ENCODE results near the gene PSMB9.

Gene PSMB9

DNA sequence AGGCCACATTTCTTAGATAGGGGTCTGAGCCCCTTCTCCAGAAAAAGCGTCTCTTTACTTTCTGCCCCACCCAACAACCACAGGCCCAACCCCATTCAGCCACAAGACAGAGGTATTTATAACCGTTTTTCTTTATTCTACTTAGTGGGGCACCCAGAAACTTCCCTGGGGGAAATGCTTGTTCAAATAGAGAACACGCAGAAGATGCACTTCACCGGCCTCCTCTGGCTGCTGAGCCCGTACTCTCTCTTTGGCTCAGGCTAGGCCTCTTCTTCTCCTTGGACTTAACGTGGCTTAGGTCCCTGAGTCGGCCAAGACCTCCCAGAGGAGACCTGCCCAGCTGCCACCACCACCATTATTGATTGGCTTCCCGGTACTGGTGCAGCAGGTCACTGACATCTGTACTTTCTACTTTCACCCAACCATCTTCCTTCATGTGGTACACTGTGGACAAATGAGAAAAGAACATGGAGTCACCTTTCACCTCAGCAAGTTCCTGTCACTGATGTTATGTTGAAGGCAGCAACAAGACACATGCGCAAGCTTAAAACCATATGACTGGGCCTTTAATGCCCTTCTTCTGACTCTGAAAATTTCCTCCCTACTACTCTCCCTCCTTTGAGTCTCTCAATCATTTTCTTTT, 13.3 kb upstream of the PSMB9 start:
- DNase-seq: peak; percentile 26 to 70

- DNase-seq: no peak
These were observed 11.9 kb upstream of the PSMB9 start for GRCh38 chr6:32842021-32842650.

GRCh38 chr6:32842690-32843089, 11.3 kb upstream of the PSMB9 start:
- no peak for DNase-seq

- no peak for DNase-seq
These were observed 10.5 kb upstream of the PSMB9 start for GRCh38 chr6:32843331-32843978.

DNA sequence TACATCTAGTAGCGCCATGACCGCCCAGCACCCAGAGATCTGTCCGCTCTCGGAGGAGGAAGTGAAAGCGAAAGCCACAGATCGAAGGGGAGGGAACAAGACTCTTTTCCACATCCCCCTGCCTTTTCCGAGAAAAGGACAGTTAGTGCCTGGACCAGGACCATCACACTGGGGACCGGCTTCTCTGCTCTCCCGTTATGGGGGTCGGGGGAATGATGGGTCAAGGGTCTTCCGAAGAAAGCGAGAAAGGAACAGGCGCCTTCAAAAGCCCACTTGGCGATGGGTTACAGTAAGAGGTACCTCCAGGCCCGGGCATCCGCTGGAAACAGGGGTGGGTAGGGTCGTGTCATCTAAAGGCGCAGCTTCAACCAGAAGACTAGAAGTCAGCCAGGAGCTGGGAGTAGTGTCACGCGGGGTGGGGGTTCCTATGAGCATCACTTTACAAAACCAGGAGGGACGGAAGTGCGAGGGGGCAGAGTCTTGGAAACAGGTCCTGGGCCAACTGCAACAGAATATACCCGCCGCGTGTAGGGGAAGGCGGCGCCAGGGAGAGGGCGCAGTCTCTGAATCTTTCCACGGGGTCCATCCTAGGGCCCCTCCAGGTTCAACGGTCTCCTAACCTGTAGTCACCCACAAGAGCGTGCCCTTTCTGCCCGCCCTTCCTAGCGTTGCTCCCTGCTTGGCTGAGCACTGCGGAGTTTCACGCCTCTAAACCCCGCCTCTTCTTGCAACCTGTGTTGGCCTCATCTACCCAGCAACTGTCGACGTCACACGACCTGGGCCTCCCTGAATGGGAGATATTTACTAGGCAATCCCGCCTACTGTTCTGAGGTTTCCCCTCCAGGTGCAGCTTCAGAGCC, 9.8 kb upstream of the PSMB9 start, which contains the start of gene PSMB8:
Gene PSMB8 (minus strand): TSS at position 69 of the 860 bp plus-strand sequence. CDS start 51 bp downstream, at position 18.
- DNase-seq: peak; percentile 98

DNA sequence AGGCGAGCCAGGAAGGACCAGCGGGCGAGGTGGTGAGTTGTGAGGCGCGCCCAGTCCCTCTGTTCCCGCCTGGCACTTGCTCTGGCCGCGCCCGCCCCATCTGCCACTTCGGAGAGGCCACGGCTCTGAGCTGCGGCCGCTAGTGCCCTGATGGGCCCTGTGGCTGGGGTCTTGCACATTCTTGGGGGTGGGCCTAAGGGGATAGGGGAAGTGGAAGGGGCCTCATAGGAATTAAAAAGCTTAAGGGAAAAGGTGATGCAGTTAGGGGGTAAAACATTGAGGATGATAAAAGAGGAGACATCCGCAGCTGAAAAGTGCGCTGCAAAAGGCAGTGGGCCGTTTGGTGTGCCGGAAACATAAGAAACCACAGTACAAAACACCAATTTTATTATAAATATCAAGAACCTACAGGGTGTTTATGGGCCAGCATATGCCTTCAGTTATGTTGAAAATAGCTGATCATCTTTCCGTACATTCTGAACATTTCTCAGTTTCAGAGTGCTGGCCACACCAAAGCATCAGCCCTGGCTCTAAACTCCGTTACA, 9.1 kb upstream of the PSMB9 start:
- peak in 1 of 2 donors; percentile 54 for DNase-seq

DNA sequence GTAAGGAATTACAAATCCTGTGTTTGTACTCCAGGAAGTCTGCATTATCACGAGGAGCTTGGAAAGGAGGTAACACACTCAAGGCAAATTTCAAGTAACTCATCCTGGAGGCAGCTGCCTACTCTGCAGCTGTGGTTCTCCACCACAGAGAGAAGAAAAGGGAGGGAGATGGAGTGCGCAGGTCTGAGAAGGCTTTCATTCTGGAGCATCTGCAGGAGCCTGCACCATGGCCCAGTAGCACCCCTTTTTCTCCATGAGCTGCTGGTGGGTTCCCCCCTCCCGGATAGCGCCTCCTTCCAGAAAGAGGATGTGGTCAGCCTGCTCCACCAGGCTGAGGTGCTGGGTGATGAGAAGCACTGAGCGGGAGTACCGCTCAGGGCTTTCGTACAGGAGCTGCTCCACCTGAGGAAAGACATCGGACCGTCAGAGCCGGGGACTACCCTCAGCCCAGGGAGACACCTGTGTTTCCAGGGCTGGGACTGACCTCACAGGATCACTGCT, 8.6 kb upstream of the PSMB9 start:
- peak; percentile 50 to 62 for DNase-seq

- no peak for DNase-seq
These were observed 7.0 kb upstream of the PSMB9 start for GRCh38 chr6:32847004-32847403.

DNA sequence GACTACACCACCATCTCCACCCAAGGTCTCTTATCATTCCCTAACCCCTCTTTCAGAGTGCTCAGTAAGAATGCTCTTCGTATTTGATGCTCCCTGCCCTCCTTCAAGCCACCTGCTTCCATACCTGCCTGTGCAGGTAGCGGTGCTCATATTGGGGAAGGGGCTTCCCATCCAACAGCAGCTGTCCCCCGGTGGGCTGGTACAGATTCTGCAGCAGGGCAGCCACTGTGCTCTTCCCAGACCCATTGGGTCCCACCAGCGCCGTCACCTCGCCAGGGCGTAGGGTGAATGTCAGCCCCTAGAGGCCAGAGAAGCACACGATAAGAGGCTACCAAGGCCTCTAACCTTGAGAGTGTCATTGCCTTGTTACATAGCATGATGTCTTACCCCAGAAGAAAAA, 6.2 kb upstream of the PSMB9 start:
- no peak for DNase-seq

DNA sequence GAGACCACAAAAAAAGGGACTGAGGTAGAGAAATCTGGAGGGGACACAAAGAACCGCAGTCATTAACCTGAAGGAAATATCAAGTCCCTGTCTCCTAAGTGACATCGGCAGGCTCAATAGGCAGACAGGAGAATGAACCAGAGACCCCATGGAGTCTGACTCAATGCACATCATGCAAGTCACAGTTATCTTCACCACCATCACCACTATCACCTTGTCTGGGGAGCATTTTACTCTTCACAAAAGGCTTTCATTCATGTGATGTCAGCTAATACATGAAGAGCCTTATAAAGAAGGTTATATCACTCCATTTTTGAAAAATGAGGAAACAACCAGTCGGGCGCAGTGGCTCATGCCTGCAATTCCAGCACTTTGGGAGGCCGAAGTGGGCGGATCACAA, 4.9 kb upstream of the PSMB9 start:
- DNase-seq: no peak

- no peak for DNase-seq
These were observed 3.0 kb upstream of the PSMB9 start for GRCh38 chr6:32851025-32851424.

- peak in 1 of 2 donors; percentile 33 for DNase-seq
These were observed 1.8 kb upstream of the PSMB9 start for GRCh38 chr6:32852018-32852843.

GRCh38 chr6:32852844-32853540, 1.0 kb upstream of the PSMB9 start:
- DNase-seq: peak; percentile 54 to 57

DNA sequence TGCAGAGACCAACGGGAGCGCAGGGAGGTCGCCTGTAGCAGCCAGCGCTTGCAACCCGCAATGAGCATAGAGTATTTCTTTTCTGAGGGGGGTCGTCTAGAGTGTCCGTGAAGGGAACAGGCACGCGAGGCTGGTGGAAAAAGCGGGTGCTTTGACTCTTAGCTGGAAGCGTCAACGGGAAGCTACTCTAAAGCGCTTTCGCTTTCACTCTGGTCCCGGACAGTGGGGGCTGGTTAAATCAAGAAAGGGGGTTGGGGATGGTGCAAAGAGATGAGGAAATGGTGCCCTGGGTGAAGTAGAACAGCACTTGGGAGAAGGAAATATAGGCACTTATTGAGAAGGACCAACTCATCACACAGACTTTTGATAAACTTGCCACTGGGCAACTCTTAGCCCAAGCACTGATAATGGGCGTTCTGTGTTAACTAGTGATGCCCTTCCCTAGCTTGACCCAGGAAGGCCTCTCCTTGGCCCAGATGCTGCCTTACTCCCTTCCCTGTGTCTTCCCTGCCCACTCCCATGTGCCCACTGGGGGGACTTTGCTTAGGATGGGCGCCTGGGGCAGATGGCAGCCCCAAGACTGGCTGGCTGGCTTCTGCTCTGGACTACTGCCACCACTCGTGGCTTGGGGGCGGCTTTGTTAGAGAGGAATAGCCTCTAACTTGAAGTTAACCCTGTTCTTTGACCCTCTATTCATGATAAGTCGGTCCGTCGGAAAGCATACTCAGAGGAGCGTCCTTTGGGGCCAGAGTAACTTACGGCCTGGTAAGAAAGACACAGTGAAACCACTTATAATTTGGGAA, 585 bp downstream of the PSMB9 start:
- peak; percentile 53 to 74 for DNase-seq

- DNase-seq: no peak
These were observed 1.6 kb downstream of the PSMB9 start for GRCh38 chr6:32855467-32856174.

- DNase-seq: no peak
These were observed 3.3 kb downstream of the PSMB9 start for GRCh38 chr6:32857156-32857891.

- no peak for DNase-seq
These were observed 4.2 kb downstream of the PSMB9 start for GRCh38 chr6:32858194-32858593.

GRCh38 chr6:32860674-32861073, 6.7 kb downstream of the PSMB9 start:
- DNase-seq: no peak

DNA sequence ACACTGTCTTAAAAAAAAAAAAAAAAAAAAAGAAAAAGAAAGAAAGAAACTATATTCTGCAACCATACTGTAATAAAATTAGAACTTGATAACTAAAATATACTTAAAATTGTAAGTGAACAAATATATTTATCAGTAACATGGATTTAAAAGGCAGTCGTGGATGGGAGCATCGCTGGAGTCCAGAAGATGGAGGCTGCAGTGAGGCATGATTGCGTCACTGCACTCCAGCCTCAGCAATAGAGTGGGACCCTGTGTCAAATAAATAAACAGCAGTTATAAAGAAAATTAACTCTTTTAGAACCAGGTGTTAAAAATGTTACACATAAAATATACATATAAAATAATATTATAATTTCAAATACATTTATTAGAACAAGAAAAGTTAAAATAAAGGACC, 8.7 kb downstream of the PSMB9 start:
- DNase-seq: no peak

Data from CD4-positive, alpha-beta T cell treated with Interleukin-4 for 1 hour (primary cell).